Kidney epithelial cell (primary cell): ENCODE results near the gene MLLT11. TPM values are rescaled to one million over a fixed set of nuclear protein-coding genes. Genes with fewer than 3 reads are reported as not detected.
"Not testable (repeated sequence)": the region's sequence is repeated elsewhere in the genome, so short reads cannot be mapped to it uniquely, and the experiment has no call there.

Source experiments
- DNase-seq: peaks from one replicate; pipeline ENCODE4 v3.0.0-alpha.2; 2010; ENCODE audit warnings: low read depth
- H3K27me3 ChIP-seq: 2 replicates; pipeline ENCODE4 v1.6.0; 2011; ENCODE audit warnings: low read length; ENCODE audit not compliant: control insufficient read depth, insufficient read depth
- H3K36me3 ChIP-seq: 2 replicates; pipeline ENCODE4 v1.5.1; 2011; ENCODE audit warnings: low read length; ENCODE audit not compliant: control insufficient read depth, insufficient read depth
- H3K4me3 ChIP-seq: 2 replicates; pipeline ENCODE4 v1.5.1; 2011; ENCODE audit warnings: low read depth, mild to moderate bottlenecking, control low read depth, low read length
- total RNA-seq: library from RNA; depleted of rRNA; stranded (reverse); fragments of >200 nt; gene quantifications from 2 replicates; pipeline ENCODE4 v1.2.3, GENCODE V29; 2015
- TF ChIP-seq, protein P1 (sequence below): IDR thresholded peaks from 2 replicates; pipeline ENCODE4 v1.5.1; 2011; ENCODE audit warnings: mild to moderate bottlenecking, moderate library complexity, low read length, control low read depth, inconsistent platforms; ENCODE audit not compliant: insufficient read depth, poor library complexity, severe bottlenecking

The MLLT11 gene
- total RNA-seq, 1 donor from 2014 or later, result 26.8 TPM

DNA sequence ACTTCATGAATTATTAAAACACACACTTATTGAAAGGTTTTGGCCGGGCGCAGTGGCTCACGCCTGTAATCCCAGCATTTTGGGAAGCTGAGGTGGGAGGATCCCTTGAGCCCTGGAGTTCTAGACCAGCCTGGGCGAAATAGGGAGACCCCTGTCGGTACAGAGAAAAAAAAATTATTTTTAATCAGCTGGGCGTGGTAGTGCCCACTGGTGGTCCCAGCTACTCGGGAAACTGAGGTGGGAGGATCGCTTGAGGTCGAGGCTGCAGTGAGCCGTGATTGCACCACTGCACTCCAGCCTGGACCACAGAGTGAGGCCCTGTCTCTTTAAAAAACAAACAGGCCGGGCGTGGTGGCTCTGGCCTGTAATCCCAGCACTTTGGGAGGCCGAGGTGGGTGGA, 12.0 kb downstream of the MLLT11 start:
- TF ChIP-seq, protein P1, sequence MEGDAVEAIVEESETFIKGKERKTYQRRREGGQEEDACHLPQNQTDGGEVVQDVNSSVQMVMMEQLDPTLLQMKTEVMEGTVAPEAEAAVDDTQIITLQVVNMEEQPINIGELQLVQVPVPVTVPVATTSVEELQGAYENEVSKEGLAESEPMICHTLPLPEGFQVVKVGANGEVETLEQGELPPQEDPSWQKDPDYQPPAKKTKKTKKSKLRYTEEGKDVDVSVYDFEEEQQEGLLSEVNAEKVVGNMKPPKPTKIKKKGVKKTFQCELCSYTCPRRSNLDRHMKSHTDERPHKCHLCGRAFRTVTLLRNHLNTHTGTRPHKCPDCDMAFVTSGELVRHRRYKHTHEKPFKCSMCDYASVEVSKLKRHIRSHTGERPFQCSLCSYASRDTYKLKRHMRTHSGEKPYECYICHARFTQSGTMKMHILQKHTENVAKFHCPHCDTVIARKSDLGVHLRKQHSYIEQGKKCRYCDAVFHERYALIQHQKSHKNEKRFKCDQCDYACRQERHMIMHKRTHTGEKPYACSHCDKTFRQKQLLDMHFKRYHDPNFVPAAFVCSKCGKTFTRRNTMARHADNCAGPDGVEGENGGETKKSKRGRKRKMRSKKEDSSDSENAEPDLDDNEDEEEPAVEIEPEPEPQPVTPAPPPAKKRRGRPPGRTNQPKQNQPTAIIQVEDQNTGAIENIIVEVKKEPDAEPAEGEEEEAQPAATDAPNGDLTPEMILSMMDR, result no peak
- Histone ChIP-seq H3K27me3 (no peaks in the 10 kb centered on the region), H3K36me3 (no peaks in the 10 kb centered on the region), H3K4me3 (no peak overlapping the region)
- no peak for DNase-seq

GRCh38 chr1:151085953-151086559, 25.9 kb downstream of the MLLT11 start:
- H3K4me3 ChIP-seq, result no peak overlapping the region
- no peak for DNase-seq
- TF ChIP-seq, protein P1, result no peak

DNA sequence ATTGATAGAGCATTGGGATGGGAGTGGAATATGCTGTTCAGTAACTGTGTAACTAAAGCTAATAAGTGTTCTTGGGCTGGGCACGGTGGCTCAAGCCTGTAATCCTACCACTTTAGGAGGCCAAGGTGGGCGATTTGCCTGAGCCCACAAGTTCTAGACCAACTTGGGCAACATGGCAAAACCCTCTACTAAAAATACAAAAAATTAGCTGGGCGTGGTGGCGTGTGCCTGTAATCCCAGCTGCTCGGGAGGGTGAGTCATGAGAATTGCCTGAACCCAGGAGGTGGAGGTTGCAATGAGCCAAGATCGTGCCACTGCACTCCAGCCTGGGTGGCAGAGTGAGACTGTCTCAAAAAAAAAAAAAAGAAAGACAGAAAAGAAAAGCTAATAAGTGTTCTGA, 37.2 kb downstream of the MLLT11 start:
- H3K4me3 ChIP-seq, DNase-seq, H3K27me3 ChIP-seq: not testable (repeated sequence)

More at GRCh38 chr1:151085953-151086559, 25.9 kb downstream of the MLLT11 start:
- no peaks in the 10 kb centered on the region for H3K36me3 ChIP-seq
- H3K27me3 ChIP-seq, result no peaks in the 10 kb centered on the region

GRCh38 chr1:151098126-151098525, 37.9 kb downstream of the MLLT11 start:
- H3K4me3 ChIP-seq, result no peak overlapping the region
- DNase-seq, result no peak
- TF ChIP-seq, protein P1, result no peak
- no peaks in the 10 kb centered on the region for H3K27me3 ChIP-seq
- H3K36me3 ChIP-seq, result no peaks in the 10 kb centered on the region

More for the DNA sequence above, 37.2 kb downstream of the MLLT11 start:
- not testable (repeated sequence) for H3K36me3 ChIP-seq

GRCh38 chr1:151104630-151105029, 44.4 kb downstream of the MLLT11 start:
- TF ChIP-seq, protein P1, result no peak
- Histone ChIP-seq H3K27me3 (no peaks in the 10 kb centered on the region), H3K4me3 (no peak overlapping the region), H3K36me3 (no peaks in the 10 kb centered on the region)
- DNase-seq, result no peak

GRCh38 chr1:151106894-151107293, 46.7 kb downstream of the MLLT11 start:
- Histone ChIP-seq H3K27me3 (no peaks in the 10 kb centered on the region), H3K36me3 (no peaks in the 10 kb centered on the region), H3K4me3 (no peak overlapping the region)
- TF ChIP-seq, protein P1, result no peak
- DNase-seq, result no peak
